CD8-positive, alpha-beta memory T cell (primary cell): Measurements from ENCODE around the gene RTN3. TPM values are rescaled to one million over a fixed set of nuclear protein-coding genes. Genes with fewer than 3 reads are reported as not detected.

Source experiments
- CTCF ChIA-PET: fragments of 350-600 bp; sonication (Branson Sonifier 250); formaldehyde crosslinking; loops from one replicate; lab custom pipeline; 2021; ENCODE audit warnings: antibody characterized with exemption; lab: Charles Lee
- POLR2A ChIA-PET: fragments of 350-600 bp; sonication (Branson Sonifier 250); formaldehyde crosslinking; loops from one replicate; lab custom pipeline; 2021; ENCODE audit warnings: antibody characterized with exemption; lab: Charles Lee
- DNase-seq, 5 donors: peaks; one replicate each; pipeline versions ENCODE4 v3.0.0 to v3.0.0-alpha.2; 2020 to 2022; ENCODE audit warnings: mixed read lengths in 1 of 5
- H3K27ac ChIP-seq: one replicate; pipeline ENCODE4 v1.7.0; 2013; ENCODE audit warnings: low read depth, mild to moderate bottlenecking, low read length, moderate library complexity
- H3K27me3 ChIP-seq: 2 replicates; pipeline ENCODE4 v1.7.0; 2013; ENCODE audit warnings: low read length, mild to moderate bottlenecking; ENCODE audit not compliant: insufficient read depth, poor library complexity, severe bottlenecking
- H3K36me3 ChIP-seq: 2 replicates; pipeline ENCODE4 v1.7.0; 2013; ENCODE audit warnings: mild to moderate bottlenecking, low read length, moderate library complexity; ENCODE audit not compliant: insufficient read depth
- H3K4me1 ChIP-seq: 2 replicates; pipeline ENCODE4 v1.7.0; 2013; ENCODE audit warnings: mild to moderate bottlenecking, low read length, moderate library complexity; ENCODE audit not compliant: insufficient read depth
- H3K4me3 ChIP-seq: 2 replicates; pipeline ENCODE4 v1.7.0; 2013; ENCODE audit warnings: mild to moderate bottlenecking, low read length
- H3K9me3 ChIP-seq: 2 replicates; pipeline ENCODE4 v1.7.0; 2013; ENCODE audit warnings: mild to moderate bottlenecking, low read length
- H3K27ac Mint-ChIP-seq, 8 donors: one replicate each; pipeline ENCODE4 v1.8.0; 2020 to 2021; ENCODE audit warnings: mixed read lengths in 8 of 8, mild to moderate bottlenecking in 6 of 8, inconsistent platforms in 3 of 8, moderate library complexity in 3 of 8
- H3K27me3 Mint-ChIP-seq, 2 donors: one replicate each; pipeline ENCODE4 v1.8.0; 2020 to 2021; ENCODE audit warnings: mixed read lengths in 2 of 2, mild to moderate bottlenecking in 1 of 2, moderate library complexity in 1 of 2
- H3K36me3 Mint-ChIP-seq, 3 donors: one replicate each; pipeline ENCODE4 v1.8.0; 2020 to 2021; ENCODE audit warnings: mixed read lengths in 3 of 3, inconsistent platforms in 1 of 3, mild to moderate bottlenecking in 1 of 3
- H3K4me1 Mint-ChIP-seq, 3 donors: one replicate each; pipeline ENCODE4 v1.8.0; 2020 to 2021; ENCODE audit warnings: mixed read lengths in 3 of 3, inconsistent platforms in 1 of 3, mild to moderate bottlenecking in 1 of 3
- H3K4me3 Mint-ChIP-seq, 7 donors: one replicate each; pipeline ENCODE4 v1.8.0; 2020 to 2021; ENCODE audit warnings: mixed read lengths in 7 of 7, mild to moderate bottlenecking in 6 of 7, moderate library complexity in 4 of 7, inconsistent platforms in 2 of 7
- H3K9me3 Mint-ChIP-seq, 5 donors: one replicate each; pipeline ENCODE4 v1.8.0; 2020 to 2022; ENCODE audit warnings: mixed read lengths in 5 of 5, mild to moderate bottlenecking in 3 of 5, moderate library complexity in 2 of 5, inconsistent platforms in 1 of 5
- polyA plus RNA-seq: library from polyadenylated mRNA; unstranded; fragments of 300-500 nt; fragmentation: Illumina TruSeq; gene quantifications from one replicate; pipeline ENCODE4 v1.2.3, GENCODE V29; 2021
- total RNA-seq, 2 experiments: library from RNA; stranded (reverse); gene quantifications; one replicate each; pipeline ENCODE4 v1.2.3, GENCODE V29; 2021

The RTN3 gene
- total and polyA plus RNA-seq, 3 experiments from 2014 or later = 46.5 to 48.5 (median 48.4) TPM

DNA sequence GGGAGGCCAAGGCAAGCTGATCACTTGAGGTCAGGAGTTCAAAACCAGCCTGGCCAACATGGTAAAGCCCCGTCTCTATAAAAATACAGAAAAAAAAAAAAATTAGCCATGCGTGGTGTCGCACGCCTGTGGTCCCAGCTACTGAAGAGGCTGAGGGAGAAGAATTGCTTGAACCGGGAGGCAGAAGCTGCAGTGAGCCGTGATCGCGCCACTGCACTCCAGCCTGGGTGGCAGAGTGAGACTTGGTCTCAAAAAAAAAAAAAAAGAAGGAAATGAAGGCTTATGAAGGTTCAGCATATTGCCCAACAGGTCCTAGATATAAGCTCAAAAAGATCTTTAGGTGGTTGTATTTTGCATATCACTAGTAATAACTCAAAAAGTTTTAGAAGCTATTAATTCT, 20.3 kb upstream of the RTN3 start:
- Mint-ChIP-seq H3K4me3 (no peak overlapping the region), H3K27ac (peak overlapping the region in 1 of 8 donors; percentile 17), H3K27me3 (no peaks in the 10 kb centered on the region), H3K4me1 (peaks cover 31 to 56% (median 42%) of the 10 kb centered on the region in 3 donors), H3K9me3 (no peaks in the 10 kb centered on the region), H3K36me3 (peaks cover 4 to 23% (median 5%) of the 10 kb centered on the region in 3 donors)
- ChIA-PET POLR2A (interaction anchor here (1.0 kb wide), 1 partner anchor 20 kb away, joined by 7 read pairs; the partner anchor contains the start of gene RTN3), CTCF (interaction anchor here (0.8 to 1.4 kb wide), 2 partner anchors 10 to 21 kb away, joined by 3 to 6 read pairs; no protein-coding TSS in a partner anchor)
- no peaks in the 10 kb centered on the region for H3K27me3 ChIP-seq
- no peaks in the 10 kb centered on the region for H3K4me1 ChIP-seq
- no peak overlapping the region for H3K27ac ChIP-seq
- H3K9me3 ChIP-seq = no peaks in the 10 kb centered on the region
- H3K36me3 ChIP-seq = peaks cover 3% of the 10 kb centered on the region
- no peak for DNase-seq
- H3K4me3 ChIP-seq = no peak overlapping the region

- H3K27me3 Mint-ChIP-seq = no peaks in the 10 kb centered on the region
- ChIA-PET POLR2A (no interaction called here), CTCF (no interaction called here)
- H3K27ac ChIP-seq = no peak overlapping the region
- peak overlapping the region in 1 of 7 donors; percentile 82 for H3K4me3 Mint-ChIP-seq
- no peak for DNase-seq
- H3K9me3 ChIP-seq = no peaks in the 10 kb centered on the region
- H3K27me3 ChIP-seq = no peaks in the 10 kb centered on the region
- peak overlapping the region in 1 of 8 donors; percentile 72 for H3K27ac Mint-ChIP-seq
- no peaks in the 10 kb centered on the region for H3K9me3 Mint-ChIP-seq
- H3K36me3 ChIP-seq = no peaks in the 10 kb centered on the region
- H3K4me3 ChIP-seq = no peak overlapping the region
- H3K4me1 Mint-ChIP-seq = peaks cover 39 to 77% (median 52%) of the 10 kb centered on the region in 3 donors
- peaks cover 11% of the 10 kb centered on the region for H3K4me1 ChIP-seq
- peaks cover 0 to 16% (median 6%) of the 10 kb centered on the region in 3 donors for H3K36me3 Mint-ChIP-seq
Measured at GRCh38 chr11:63663809-63664208, 17.5 kb upstream of the RTN3 start.

GRCh38 chr11:63666874-63667273, 14.4 kb upstream of the RTN3 start:
- Mint-ChIP-seq H3K27ac (no peak overlapping the region), H3K9me3 (no peaks in the 10 kb centered on the region), H3K27me3 (no peaks in the 10 kb centered on the region), H3K4me1 (peaks cover 37 to 73% (median 42%) of the 10 kb centered on the region in 3 donors), H3K36me3 (peaks cover 0 to 21% (median 5%) of the 10 kb centered on the region in 3 donors), H3K4me3 (no peak overlapping the region)
- ChIA-PET POLR2A (no interaction called here), CTCF (interaction anchor here (0.7 kb wide), 1 partner anchor 12 kb away, joined by 3 read pairs; no protein-coding TSS in a partner anchor)
- Histone ChIP-seq H3K9me3 (no peaks in the 10 kb centered on the region), H3K36me3 (no peaks in the 10 kb centered on the region), H3K27me3 (no peaks in the 10 kb centered on the region), H3K4me3 (no peak overlapping the region), H3K27ac (no peak overlapping the region), H3K4me1 (peaks cover 22% of the 10 kb centered on the region)
- DNase-seq = no peak

DNA sequence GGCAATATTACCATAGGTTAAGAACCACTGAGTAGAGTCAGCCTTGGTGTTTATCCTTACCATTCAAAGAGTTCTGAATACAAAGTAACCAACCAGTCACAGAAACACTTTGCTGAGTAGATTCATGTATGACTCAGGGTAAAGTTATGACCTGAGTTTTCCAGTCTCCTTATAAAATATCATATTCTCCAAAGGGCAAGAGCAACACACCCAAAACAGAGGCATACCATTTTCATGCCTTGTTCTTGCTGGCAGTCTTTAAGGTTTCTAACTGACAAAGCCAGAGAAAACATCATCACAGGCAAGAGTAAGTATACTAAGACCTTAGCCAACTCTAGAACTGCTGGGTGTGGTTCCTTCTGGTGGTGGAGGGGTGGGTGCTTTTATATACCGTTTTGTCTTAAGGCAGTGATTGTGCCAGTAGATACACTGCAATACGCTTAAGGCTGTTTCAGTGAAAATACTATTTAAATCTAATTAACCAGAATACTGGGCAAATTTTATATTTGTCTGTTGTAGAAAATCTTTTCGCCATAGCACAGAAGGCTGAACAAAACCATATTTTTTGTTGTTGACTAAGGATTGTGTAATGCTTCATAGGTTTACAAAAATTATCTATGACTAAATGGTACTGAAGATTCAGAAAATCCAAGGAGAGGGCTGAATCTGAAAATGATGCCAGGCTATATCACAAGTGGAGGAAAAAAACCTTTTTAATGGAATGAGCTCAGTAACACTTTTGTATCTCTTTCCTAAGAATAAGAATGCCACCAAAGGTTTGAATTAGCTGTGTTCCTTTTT, 13.1 kb upstream of the RTN3 start:
- Mint-ChIP-seq H3K4me3 (peak overlapping the region in 5 of 7 donors; percentile 23 to 78 (median 41)), H3K27ac (peak overlapping the region in 4 of 8 donors; percentile 0 to 84 (median 55)), H3K9me3 (no peaks in the 10 kb centered on the region), H3K27me3 (no peaks in the 10 kb centered on the region), H3K36me3 (peaks cover 0 to 21% (median 5%) of the 10 kb centered on the region in 3 donors), H3K4me1 (peaks cover 35 to 71% (median 40%) of the 10 kb centered on the region in 3 donors)
- no peaks in the 10 kb centered on the region for H3K36me3 ChIP-seq
- no peak overlapping the region for H3K4me3 ChIP-seq
- H3K9me3 ChIP-seq = no peaks in the 10 kb centered on the region
- CTCF ChIA-PET = interaction anchor here (0.9 to 1.4 kb wide), 3 partner anchors 13 to 73 kb away, joined by 3 to 5 read pairs (median 3); partner anchors contain the start of gene RTN3
- peaks cover 24% of the 10 kb centered on the region for H3K4me1 ChIP-seq
- H3K27ac ChIP-seq = no peak overlapping the region
- H3K27me3 ChIP-seq = no peaks in the 10 kb centered on the region
- POLR2A ChIA-PET = no interaction called here
- no peak for DNase-seq

DNA sequence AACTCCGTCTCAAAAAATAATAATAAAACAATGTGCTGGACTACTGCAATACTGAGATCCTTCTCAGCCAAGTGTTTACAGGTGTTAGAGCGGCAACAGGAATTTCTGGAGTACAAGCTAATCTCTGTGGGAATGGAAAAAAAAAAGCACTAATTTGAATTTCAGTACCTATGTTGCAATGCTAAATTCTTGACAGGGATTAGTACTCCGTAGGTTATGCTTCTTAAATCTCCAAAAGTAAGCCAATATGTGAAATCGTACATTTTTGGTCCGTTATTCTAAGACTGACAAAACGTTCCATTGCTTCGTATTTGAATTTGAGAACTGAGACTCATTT, 11.2 kb upstream of the RTN3 start:
- CTCF ChIA-PET = interaction anchor here (1.0 to 3.5 kb wide), 7 partner anchors 9 to 192 kb away, joined by 3 to 16 read pairs (median 3); partner anchors contain the start of gene RTN3

DNA sequence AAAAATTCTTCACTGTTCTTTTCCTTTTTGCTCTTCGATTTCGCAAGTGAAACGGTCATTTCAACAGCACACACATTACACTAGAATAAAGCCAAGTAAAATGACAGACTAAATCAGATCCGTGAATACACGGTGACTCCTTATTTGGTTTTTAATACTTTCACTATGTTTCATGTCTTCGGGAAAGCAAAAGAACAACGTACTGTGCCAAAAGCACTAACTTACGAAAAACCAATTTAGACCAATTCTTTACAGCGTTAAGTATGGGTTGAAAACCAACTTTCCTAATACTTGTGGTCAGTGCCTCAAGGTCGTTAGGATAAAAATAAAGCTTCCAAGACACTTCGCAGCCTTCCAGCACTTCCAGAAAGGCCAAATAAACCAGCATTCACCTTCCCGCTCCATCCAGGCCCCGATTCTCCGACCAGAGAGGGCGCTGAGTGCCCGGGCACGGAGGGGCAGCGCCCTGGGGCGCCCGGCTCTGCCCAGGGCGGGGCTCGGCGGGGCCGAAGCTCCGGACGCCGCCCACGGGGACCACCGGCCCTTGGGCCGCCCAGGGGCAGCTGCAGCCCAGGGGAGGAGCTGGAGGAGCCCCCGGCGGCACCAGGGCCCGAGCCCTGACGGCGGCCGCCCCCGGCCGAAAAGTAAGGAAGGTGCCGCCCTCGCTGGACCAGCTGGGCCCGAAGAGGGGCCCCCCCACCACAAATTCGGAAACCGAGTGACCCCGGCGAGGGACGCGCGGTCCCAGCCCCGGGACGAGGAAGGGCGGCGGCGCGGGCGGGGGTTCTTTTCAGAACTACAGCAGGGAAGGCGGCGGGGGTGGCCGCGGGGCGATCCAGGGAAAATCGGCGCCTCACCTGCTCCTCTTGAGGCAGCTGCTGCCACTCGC, 10.6 kb upstream of the RTN3 start:
- ChIA-PET POLR2A (interaction anchor here (1.2 to 2.8 kb wide), 3 partner anchors 11 to 789 kb away, joined by 3 to 19 read pairs (median 4); partner anchors contain the start of gene RTN3), CTCF (interaction anchor here (0.6 to 3.5 kb wide), 11 partner anchors 8 to 192 kb away, joined by 3 to 16 read pairs (median 3); partner anchors contain the start of genes RTN3 and ZFTA)
- H3K36me3 Mint-ChIP-seq = peaks cover 0 to 16% (median 5%) of the 10 kb centered on the region in 3 donors
- H3K4me3 Mint-ChIP-seq = peak overlapping the region; percentile 82 to 94 (median 86)
- DNase-seq = peak; percentile 5 to 51 (median 23)
- Histone ChIP-seq H3K27me3 (no peaks in the 10 kb centered on the region), H3K36me3 (no peaks in the 10 kb centered on the region), H3K9me3 (no peaks in the 10 kb centered on the region), H3K27ac (peak overlapping the region; percentile 79), H3K4me1 (peaks cover 24% of the 10 kb centered on the region), H3K4me3 (peak overlapping the region; percentile 79)
- peak overlapping the region; percentile 76 to 93 (median 88) for H3K27ac Mint-ChIP-seq
- H3K4me1 Mint-ChIP-seq = peaks cover 25 to 52% (median 30%) of the 10 kb centered on the region in 3 donors
- H3K9me3 Mint-ChIP-seq = no peaks in the 10 kb centered on the region
- H3K27me3 Mint-ChIP-seq = no peaks in the 10 kb centered on the region

More for the DNA sequence above, 11.2 kb upstream of the RTN3 start:
- no peak for DNase-seq
- Histone ChIP-seq H3K4me1 (peaks cover 24% of the 10 kb centered on the region), H3K36me3 (no peaks in the 10 kb centered on the region), H3K27ac (peak overlapping the region; percentile 79), H3K27me3 (no peaks in the 10 kb centered on the region), H3K4me3 (peak overlapping the region; percentile 79), H3K9me3 (no peaks in the 10 kb centered on the region)
- H3K36me3 Mint-ChIP-seq = peaks cover 0 to 18% (median 5%) of the 10 kb centered on the region in 3 donors
- no peaks in the 10 kb centered on the region for H3K9me3 Mint-ChIP-seq
- H3K27me3 Mint-ChIP-seq = no peaks in the 10 kb centered on the region
- H3K4me3 Mint-ChIP-seq = peak overlapping the region; percentile 66 to 88 (median 83)
- POLR2A ChIA-PET = interaction anchor here (2.8 kb wide), 1 partner anchor 12 kb away, joined by 19 read pairs; the partner anchor contains the start of gene RTN3
- H3K4me1 Mint-ChIP-seq = peaks cover 27 to 58% (median 30%) of the 10 kb centered on the region in 3 donors
- H3K27ac Mint-ChIP-seq = peak overlapping the region in 7 of 8 donors; percentile 20 to 93 (median 87)
